ENCODE results near the gene SUV39H2. TPM values are rescaled to one million over a fixed set of nuclear protein-coding genes. Genes with fewer than 3 reads are reported as not detected.

SUV39H2 gene
- total and polyA plus RNA-seq, 2 donors: 4.2 to 16.4 TPM

DNA sequence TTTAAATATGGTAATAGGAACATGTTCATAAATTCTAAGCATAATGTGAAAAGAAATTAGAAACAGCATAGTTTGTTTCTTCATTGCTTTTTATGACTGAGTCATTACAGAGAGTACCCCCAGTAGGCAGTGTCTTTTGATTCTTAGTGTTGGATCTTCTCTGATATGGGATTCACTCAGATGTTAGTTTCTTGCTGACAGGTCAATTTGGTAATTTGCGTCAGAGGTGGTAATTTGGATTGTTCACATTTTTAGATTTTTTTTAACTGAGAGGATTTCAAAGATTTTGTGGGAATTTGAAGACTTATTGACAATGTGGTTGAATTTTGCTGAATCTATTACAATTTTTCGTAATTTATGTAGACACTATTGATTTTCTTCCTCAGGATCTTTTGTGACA, 38.5 kb upstream of the SUV39H2 start:
- no peak overlapping the region for H3K27ac ChIP-seq (ENCODE audit: low read depth in 1 of 2, low read length in 1 of 2)
- peaks cover 11 to 17% of the 10 kb centered on the region in 2 donors for H3K4me1 ChIP-seq (ENCODE audit: control insufficient read depth in 2 of 2, insufficient read depth in 2 of 2, low read length in 2 of 2)
- peaks cover 0 to 2% of the 10 kb centered on the region in 2 donors for H3K9me3 ChIP-seq (ENCODE audit: control insufficient read depth in 2 of 2, insufficient read depth in 1 of 2, low read length in 1 of 2)
- DNase-seq (ENCODE audit: low read depth in 6 of 9, low spot score in 9 of 9): no peak
- no peaks in the 10 kb centered on the region for H3K27me3 ChIP-seq (ENCODE audit: control insufficient read depth in 2 of 2, insufficient read depth in 1 of 2, low read length in 1 of 2)
- H3K36me3 ChIP-seq (ENCODE audit: control insufficient read depth in 2 of 2, insufficient read depth in 2 of 2, low read length in 1 of 2): peaks cover 25 to 47% of the 10 kb centered on the region in 2 donors
- 97% methylated on average over 2 of the region's 2 CpGs for WGBS
- no peak overlapping the region for H3K4me3 ChIP-seq (ENCODE audit: low read length in 2 of 2)

DNA sequence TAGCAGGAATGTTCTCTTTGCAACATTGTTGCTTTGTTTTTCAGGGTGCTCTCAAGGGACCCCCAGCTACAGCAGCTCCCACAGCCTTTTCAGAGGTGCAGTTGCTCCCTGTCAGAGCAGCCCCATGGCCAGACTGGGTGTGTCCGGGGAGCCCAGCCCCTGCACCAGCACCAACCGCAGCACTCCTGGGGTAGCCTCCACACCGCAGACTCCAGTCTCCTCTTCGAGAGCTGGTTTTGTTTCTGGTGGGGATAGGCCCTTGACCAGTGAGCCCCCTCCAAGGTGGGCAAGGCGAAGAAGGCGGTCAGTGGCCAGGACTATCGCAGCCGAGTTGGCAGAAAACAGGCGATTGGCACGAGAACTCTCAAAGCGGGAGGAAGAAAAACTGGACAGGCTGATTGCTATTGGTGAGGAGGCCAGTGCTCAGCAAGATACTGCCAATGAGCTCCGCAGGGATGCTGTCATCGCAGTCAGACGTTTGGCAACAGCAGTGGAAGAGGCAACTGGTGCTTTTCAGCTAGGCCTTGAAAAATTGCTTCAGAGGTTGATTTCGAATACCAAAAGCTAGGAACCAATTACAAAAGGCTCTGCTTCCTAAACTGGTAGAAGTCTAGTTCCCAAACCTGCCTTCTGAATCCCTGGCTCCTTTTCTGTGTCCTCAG, 35.2 kb upstream of the SUV39H2 start:
- no peak overlapping the region for H3K4me3 ChIP-seq (ENCODE audit: low read length in 2 of 2)
- peaks cover 0 to 2% of the 10 kb centered on the region in 2 donors for H3K9me3 ChIP-seq (ENCODE audit: control insufficient read depth in 2 of 2, insufficient read depth in 1 of 2, low read length in 1 of 2)
- H3K27ac ChIP-seq (ENCODE audit: low read depth in 1 of 2, low read length in 1 of 2): no peak overlapping the region
- no peak for DNase-seq (ENCODE audit: low read depth in 6 of 9, low spot score in 9 of 9)
- peaks cover 5 to 6% of the 10 kb centered on the region in 2 donors for H3K4me1 ChIP-seq (ENCODE audit: control insufficient read depth in 2 of 2, insufficient read depth in 2 of 2, low read length in 2 of 2)
- peaks cover 28 to 61% of the 10 kb centered on the region in 2 donors for H3K36me3 ChIP-seq (ENCODE audit: control insufficient read depth in 2 of 2, insufficient read depth in 2 of 2, low read length in 1 of 2)
- 98% methylated on average over 15 of the region's 15 CpGs for WGBS
- H3K27me3 ChIP-seq (ENCODE audit: control insufficient read depth in 2 of 2, insufficient read depth in 1 of 2, low read length in 1 of 2): no peaks in the 10 kb centered on the region

DNA sequence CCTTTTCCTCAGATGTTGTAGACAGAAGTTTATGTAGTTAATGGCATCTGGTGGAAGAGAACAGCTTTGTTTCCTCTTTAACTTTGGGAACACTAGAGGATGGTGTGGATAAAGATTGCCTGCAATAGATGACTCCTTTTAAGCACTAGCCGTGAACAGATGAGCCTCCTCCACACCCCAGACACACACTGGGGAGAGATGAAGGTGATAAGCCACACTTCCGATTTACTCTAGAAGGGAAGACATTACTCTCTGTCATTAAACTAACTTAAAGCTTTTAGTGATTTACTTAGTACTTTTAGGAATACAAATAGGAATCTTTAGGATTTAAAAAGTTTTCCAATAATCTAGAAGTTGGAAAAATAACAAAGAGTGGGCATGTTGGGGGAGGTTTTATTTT, 33.7 kb upstream of the SUV39H2 start:
- DNase-seq (ENCODE audit: low read depth in 6 of 9, low spot score in 9 of 9): no peak
- peaks cover 28 to 67% of the 10 kb centered on the region in 2 donors for H3K36me3 ChIP-seq (ENCODE audit: control insufficient read depth in 2 of 2, insufficient read depth in 2 of 2, low read length in 1 of 2)

DNA sequence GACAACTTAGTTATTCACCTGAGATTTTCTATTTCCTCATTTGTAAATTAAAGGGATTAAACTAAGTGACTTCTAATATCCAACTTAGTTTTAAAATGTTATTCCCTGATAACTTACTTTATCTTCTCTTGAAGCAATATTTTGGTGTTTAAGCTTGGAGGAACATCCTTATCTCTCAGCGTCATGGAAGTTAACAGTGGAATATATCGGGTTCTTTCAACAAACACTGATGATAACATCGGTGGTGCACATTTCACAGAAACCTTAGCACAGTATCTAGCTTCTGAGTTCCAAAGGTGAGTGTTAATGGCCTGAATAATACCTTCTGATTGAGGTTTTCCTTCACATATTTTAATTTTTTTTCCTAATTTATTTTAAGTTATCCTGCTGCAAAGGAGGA, 26.4 kb upstream of the SUV39H2 start:
- 97% methylated on average over 3 of the region's 3 CpGs for WGBS
- DNase-seq (ENCODE audit: low read depth in 6 of 9, low spot score in 9 of 9): no peak
- H3K36me3 ChIP-seq (ENCODE audit: control insufficient read depth in 2 of 2, insufficient read depth in 2 of 2, low read length in 1 of 2): peaks cover 12 to 31% of the 10 kb centered on the region in 2 donors

More for the DNA sequence above, 33.7 kb upstream of the SUV39H2 start:
- 97% methylated on average over 2 of the region's 2 CpGs for WGBS
- no peak overlapping the region for H3K4me3 ChIP-seq (ENCODE audit: low read length in 2 of 2)
- peaks cover 0 to 2% of the 10 kb centered on the region in 2 donors for H3K9me3 ChIP-seq (ENCODE audit: control insufficient read depth in 2 of 2, insufficient read depth in 1 of 2, low read length in 1 of 2)
- no peaks in the 10 kb centered on the region for H3K27me3 ChIP-seq (ENCODE audit: control insufficient read depth in 2 of 2, insufficient read depth in 1 of 2, low read length in 1 of 2)
- H3K27ac ChIP-seq (ENCODE audit: low read depth in 1 of 2, low read length in 1 of 2): no peak overlapping the region
- H3K4me1 ChIP-seq (ENCODE audit: control insufficient read depth in 2 of 2, insufficient read depth in 2 of 2, low read length in 2 of 2): no peaks in the 10 kb centered on the region

GRCh38 chr10:14855453-14855852, 23.2 kb upstream of the SUV39H2 start:
- peaks cover 19 to 35% of the 10 kb centered on the region in 2 donors for H3K36me3 ChIP-seq (ENCODE audit: control insufficient read depth in 2 of 2, insufficient read depth in 2 of 2, low read length in 1 of 2)
- WGBS: 90% methylated on average over 1 of the region's 1 CpG

More for the DNA sequence above, 26.4 kb upstream of the SUV39H2 start:
- H3K4me1 ChIP-seq (ENCODE audit: control insufficient read depth in 2 of 2, insufficient read depth in 2 of 2, low read length in 2 of 2): no peaks in the 10 kb centered on the region
- no peak overlapping the region for H3K4me3 ChIP-seq (ENCODE audit: low read length in 2 of 2)
- H3K9me3 ChIP-seq (ENCODE audit: control insufficient read depth in 2 of 2, insufficient read depth in 1 of 2, low read length in 1 of 2): no peaks in the 10 kb centered on the region
- H3K27ac ChIP-seq (ENCODE audit: low read depth in 1 of 2, low read length in 1 of 2): no peak overlapping the region
- no peaks in the 10 kb centered on the region for H3K27me3 ChIP-seq (ENCODE audit: control insufficient read depth in 2 of 2, insufficient read depth in 1 of 2, low read length in 1 of 2)

GRCh38 chr10:14858338-14858960, 20.2 kb upstream of the SUV39H2 start:
- Histone ChIP-seq H3K4me3 (ENCODE audit: low read length in 2 of 2) (no peak overlapping the region), H3K27me3 (ENCODE audit: control insufficient read depth in 2 of 2, insufficient read depth in 1 of 2, low read length in 1 of 2) (no peaks in the 10 kb centered on the region), H3K27ac (ENCODE audit: low read depth in 1 of 2, low read length in 1 of 2) (no peak overlapping the region), H3K4me1 (ENCODE audit: control insufficient read depth in 2 of 2, insufficient read depth in 2 of 2, low read length in 2 of 2) (peaks cover 0 to 3% of the 10 kb centered on the region in 2 donors), H3K36me3 (ENCODE audit: control insufficient read depth in 2 of 2, insufficient read depth in 2 of 2, low read length in 1 of 2) (peaks cover 29 to 33% of the 10 kb centered on the region in 2 donors), H3K9me3 (ENCODE audit: control insufficient read depth in 2 of 2, insufficient read depth in 1 of 2, low read length in 1 of 2) (no peaks in the 10 kb centered on the region)
- DNase-seq (ENCODE audit: low read depth in 6 of 9, low spot score in 9 of 9): no peak
- 98% methylated on average over 6 of the region's 6 CpGs for WGBS

More at GRCh38 chr10:14855453-14855852, 23.2 kb upstream of the SUV39H2 start:
- H3K27me3 ChIP-seq (ENCODE audit: control insufficient read depth in 2 of 2, insufficient read depth in 1 of 2, low read length in 1 of 2): no peaks in the 10 kb centered on the region
- peaks cover 0 to 3% of the 10 kb centered on the region in 2 donors for H3K4me1 ChIP-seq (ENCODE audit: control insufficient read depth in 2 of 2, insufficient read depth in 2 of 2, low read length in 2 of 2)
- no peak overlapping the region for H3K27ac ChIP-seq (ENCODE audit: low read depth in 1 of 2, low read length in 1 of 2)
- no peak for DNase-seq (ENCODE audit: low read depth in 6 of 9, low spot score in 9 of 9)
- no peak overlapping the region for H3K4me3 ChIP-seq (ENCODE audit: low read length in 2 of 2)
- H3K9me3 ChIP-seq (ENCODE audit: control insufficient read depth in 2 of 2, insufficient read depth in 1 of 2, low read length in 1 of 2): no peaks in the 10 kb centered on the region

- H3K27me3 ChIP-seq (ENCODE audit: control insufficient read depth in 2 of 2, insufficient read depth in 1 of 2, low read length in 1 of 2): no peaks in the 10 kb centered on the region
- H3K4me3 ChIP-seq (ENCODE audit: low read length in 2 of 2): no peak overlapping the region
- H3K4me1 ChIP-seq (ENCODE audit: control insufficient read depth in 2 of 2, insufficient read depth in 2 of 2, low read length in 2 of 2): peaks cover 0 to 3% of the 10 kb centered on the region in 2 donors
- H3K9me3 ChIP-seq (ENCODE audit: control insufficient read depth in 2 of 2, insufficient read depth in 1 of 2, low read length in 1 of 2): no peaks in the 10 kb centered on the region
- WGBS: 82% methylated on average over 5 of the region's 5 CpGs
- no peak overlapping the region for H3K27ac ChIP-seq (ENCODE audit: low read depth in 1 of 2, low read length in 1 of 2)
- DNase-seq (ENCODE audit: low read depth in 6 of 9, low spot score in 9 of 9): no peak
- peaks cover 31 to 33% of the 10 kb centered on the region in 2 donors for H3K36me3 ChIP-seq (ENCODE audit: control insufficient read depth in 2 of 2, insufficient read depth in 2 of 2, low read length in 1 of 2)
Observed at GRCh38 chr10:14859043-14859442, 19.6 kb upstream of the SUV39H2 start.

DNA sequence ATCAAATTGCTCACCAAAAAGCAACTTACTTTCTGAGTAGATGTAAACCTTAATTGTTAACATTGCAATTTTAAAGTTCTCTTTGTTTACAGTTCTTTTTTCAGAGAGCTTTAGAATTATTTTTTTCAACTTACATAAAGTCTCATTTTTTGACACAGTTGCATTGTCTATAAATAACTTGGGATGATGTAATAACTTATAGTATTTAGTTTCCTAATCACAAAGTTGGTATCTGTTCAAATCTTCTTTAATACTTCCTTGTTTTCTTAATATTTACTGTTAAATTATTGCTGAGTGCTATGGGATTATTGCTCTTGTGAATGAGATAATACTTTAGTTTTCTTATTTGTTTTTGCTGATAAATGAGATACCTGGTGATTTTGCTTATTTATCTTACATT, 18.9 kb upstream of the SUV39H2 start:
- H3K4me1 ChIP-seq (ENCODE audit: control insufficient read depth in 2 of 2, insufficient read depth in 2 of 2, low read length in 2 of 2): peaks cover 0 to 3% of the 10 kb centered on the region in 2 donors
- H3K27ac ChIP-seq (ENCODE audit: low read depth in 1 of 2, low read length in 1 of 2): no peak overlapping the region
- no peak overlapping the region for H3K4me3 ChIP-seq (ENCODE audit: low read length in 2 of 2)
- no peak for DNase-seq (ENCODE audit: low read depth in 6 of 9, low spot score in 9 of 9)
- no peaks in the 10 kb centered on the region for H3K27me3 ChIP-seq (ENCODE audit: control insufficient read depth in 2 of 2, insufficient read depth in 1 of 2, low read length in 1 of 2)
- H3K9me3 ChIP-seq (ENCODE audit: control insufficient read depth in 2 of 2, insufficient read depth in 1 of 2, low read length in 1 of 2): no peaks in the 10 kb centered on the region
- H3K36me3 ChIP-seq (ENCODE audit: control insufficient read depth in 2 of 2, insufficient read depth in 2 of 2, low read length in 1 of 2): peaks cover 31 to 33% of the 10 kb centered on the region in 2 donors

- Histone ChIP-seq H3K36me3 (ENCODE audit: control insufficient read depth in 2 of 2, insufficient read depth in 2 of 2, low read length in 1 of 2) (peaks cover 29 to 33% of the 10 kb centered on the region in 2 donors), H3K9me3 (ENCODE audit: control insufficient read depth in 2 of 2, insufficient read depth in 1 of 2, low read length in 1 of 2) (no peaks in the 10 kb centered on the region), H3K4me3 (ENCODE audit: low read length in 2 of 2) (no peak overlapping the region), H3K27ac (ENCODE audit: low read depth in 1 of 2, low read length in 1 of 2) (no peak overlapping the region), H3K27me3 (ENCODE audit: control insufficient read depth in 2 of 2, insufficient read depth in 1 of 2, low read length in 1 of 2) (no peaks in the 10 kb centered on the region), H3K4me1 (ENCODE audit: control insufficient read depth in 2 of 2, insufficient read depth in 2 of 2, low read length in 2 of 2) (peaks cover 0 to 3% of the 10 kb centered on the region in 2 donors)
- 97% methylated on average over 1 of the region's 1 CpG for WGBS
- no peak for DNase-seq (ENCODE audit: low read depth in 6 of 9, low spot score in 9 of 9)
Observed at GRCh38 chr10:14860791-14861190, 17.9 kb upstream of the SUV39H2 start.
